HG03378 (cell line): ENCODE results near the gene ANO5.
A peak's percentile ranks its signal among the peaks of the same experiment; 100 is the strongest.

Experiments
- ATAC-seq: cut with Tn5 transposase; IDR thresholded peaks from one replicate; pipeline ENCODE4 v1.9.1; 2021; ENCODE audit warnings: mild to moderate bottlenecking, moderate library complexity; ENCODE audit not compliant: unreplicated experiment

ANO5 gene

DNA sequence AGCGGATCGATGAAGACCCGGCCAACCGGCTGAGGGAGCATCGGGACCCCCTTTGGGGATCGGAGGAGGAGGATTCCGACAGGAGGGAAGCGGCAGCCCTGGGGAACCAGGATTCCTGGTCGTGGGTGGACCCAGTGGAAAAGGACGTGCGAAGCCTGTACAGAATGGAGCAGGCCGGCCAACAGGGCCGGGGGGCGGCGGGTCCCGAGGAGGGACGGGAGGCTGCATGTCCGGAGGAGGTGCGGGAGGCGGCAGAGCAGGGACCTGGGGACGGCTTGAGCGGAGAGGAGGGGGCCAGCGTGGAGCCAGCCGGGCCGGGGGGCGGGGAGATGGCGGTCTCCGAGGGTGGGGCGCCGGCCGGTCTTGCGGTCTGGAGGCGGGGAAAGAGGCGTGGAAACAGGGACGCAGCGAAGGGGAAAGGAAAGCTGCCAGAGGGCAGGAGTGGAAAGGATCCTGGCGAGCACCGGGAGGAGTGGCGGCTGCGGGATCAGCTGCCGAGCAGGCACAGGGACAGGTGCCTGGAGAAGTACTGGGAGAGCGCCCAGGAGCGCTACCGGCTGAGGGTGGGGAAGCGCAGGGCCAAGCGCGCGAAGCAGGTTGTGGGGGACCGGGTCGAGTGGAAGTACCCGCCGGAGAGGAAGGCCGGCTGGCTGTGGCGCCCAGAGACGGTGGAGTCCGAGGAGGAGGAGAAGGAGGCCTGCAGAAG is at the start of gene ANO5:
ANO5 (plus strand) TSS at position 444 of the 706 bp plus-strand sequence. CDS start 408 bp downstream, outside the sequence.
- peak; percentile 28 for ATAC-seq

DNA sequence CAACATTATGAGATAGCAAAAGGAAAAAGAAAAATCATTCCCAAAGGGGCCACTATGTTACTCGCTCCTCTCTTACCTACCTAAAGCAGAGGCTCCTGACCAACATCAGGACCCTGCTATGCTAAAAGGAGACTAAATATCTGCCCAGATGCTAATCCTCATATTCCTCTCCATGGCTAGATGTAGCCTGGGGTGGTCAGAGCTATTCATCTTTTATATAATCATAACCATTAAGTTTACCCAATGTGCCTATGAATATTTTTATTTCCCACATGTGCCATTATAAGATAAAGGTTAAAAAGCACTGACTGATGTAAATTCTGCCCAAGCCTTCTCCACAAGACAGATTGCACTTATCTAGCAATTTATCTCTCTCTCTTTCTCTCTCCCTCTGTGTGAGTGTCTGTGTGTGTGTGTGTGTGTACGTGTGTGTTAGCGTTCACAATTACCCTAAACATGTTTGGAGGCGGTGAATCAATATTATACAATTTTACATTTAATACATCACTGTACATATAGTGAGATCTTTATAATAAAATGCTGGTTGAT is 41.2 kb upstream of the ANO5 start:
- ATAC-seq: no peak

- ATAC-seq: no peak
Measured at GRCh38 chr11:22157531-22157930, 35.4 kb upstream of the ANO5 start.

DNA sequence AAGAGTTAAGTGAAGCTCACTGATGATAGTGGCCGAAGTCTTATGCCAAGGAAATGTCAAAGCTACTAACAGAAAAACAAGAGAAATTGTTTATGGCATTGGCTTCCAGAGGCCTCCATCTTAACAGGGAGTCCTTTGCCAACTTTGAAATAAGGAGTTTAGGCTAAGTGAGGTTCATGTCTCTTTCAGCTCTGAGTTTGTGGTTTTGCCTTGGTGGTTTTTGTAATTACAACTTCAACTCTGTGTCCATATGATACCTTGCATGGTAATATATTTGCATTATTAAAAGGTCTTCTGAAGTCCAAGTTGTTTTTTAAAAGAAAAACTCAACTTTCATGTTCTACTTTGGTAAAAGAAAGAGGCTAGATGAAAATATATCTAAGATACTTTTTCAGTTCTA is 31.4 kb upstream of the ANO5 start:
- ATAC-seq: no peak

DNA sequence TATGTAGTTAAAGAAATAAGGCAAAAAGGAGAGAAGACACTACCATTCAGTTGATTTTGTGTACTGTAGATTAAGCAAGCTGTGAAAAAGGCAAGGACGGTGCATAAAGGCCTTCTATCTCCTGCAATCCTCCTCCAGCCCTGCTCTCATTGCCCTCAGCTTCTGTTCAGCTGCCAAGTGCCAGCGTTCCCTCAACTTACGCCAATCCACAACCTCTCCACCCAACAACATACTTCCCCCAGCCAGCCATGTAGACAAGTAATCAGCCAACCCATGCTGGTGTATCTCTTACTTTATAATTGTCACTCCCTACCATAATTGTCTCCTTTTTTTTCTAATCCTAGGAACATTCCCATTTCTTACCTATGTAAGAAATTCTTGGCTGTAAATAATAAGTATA is 30.1 kb upstream of the ANO5 start:
- no peak for ATAC-seq

GRCh38 chr11:22163394-22163797 is 29.5 kb upstream of the ANO5 start:
- peak; percentile 82 for ATAC-seq

GRCh38 chr11:22165087-22165486 is 27.8 kb upstream of the ANO5 start:
- no peak for ATAC-seq

DNA sequence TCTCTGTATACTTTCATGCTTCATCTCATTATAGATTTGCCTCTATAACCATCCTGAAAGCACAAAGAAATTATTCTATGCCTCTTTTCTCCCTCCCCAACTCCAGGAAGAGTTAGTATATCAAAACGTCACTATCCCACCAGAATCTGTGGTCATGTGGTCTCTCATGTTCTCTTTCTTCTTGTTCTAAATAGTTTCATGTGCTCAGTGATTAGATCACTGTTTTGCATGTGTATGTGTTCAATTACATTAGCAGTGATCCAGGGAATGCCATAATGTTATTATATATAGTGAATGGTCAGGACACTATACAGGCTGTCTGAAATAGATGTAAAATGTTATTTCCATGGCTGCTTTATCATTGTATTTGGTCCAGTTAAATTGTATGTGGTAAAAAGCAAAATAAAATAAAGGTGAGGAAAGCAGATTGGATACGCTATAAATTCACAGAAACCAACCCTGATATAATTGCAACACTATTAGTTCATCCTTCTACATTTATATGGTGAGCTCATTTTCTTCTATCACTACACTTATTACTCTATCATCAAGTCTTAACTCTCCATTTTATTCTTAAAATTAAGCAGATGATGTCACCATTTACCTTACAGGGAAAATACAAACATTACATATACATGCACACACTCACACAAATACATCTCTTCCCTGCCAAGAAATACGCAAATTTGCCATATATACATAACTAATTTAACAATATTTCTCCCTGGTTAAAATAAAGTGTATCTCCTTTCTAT is 26.9 kb upstream of the ANO5 start:
- ATAC-seq: no peak

GRCh38 chr11:22169833-22170232 is 23.1 kb upstream of the ANO5 start:
- no peak for ATAC-seq

DNA sequence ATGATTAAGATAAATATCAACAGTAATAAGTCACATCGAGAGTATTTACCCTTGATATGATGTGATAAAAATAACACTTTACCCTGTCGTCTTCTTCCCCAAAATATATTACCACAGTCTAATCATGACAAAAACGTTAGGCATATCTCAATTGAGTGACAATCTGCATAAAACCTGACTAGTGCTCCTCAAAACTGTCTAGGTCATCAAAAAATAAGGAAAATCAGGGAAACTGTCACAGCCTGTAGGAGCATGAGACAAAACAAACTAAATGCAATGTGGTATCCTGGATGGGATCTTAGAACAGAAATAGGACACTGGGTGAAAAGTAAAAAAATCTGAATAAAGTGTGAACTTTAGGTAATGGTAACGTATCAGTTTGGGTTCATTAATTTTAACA is 19.4 kb upstream of the ANO5 start:
- ATAC-seq: no peak

DNA sequence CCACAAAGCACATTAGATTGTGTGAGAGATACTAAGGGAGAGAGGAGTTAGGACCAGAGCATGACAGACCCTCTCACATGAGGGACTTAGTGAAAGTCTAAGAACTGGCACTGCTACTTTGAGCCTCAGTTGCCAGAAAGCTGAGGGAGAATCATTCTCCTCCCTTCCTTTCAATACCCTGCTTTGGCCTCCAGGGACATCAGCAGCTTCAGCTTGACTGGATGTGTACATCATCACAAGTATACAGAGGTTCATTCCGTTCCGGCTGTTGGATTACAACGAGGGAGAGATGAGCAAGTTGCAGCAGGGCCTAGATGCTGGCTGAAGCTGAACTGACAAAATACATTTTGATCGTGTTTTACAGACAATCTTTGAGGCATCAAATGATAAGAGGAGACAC is 15.7 kb upstream of the ANO5 start:
- ATAC-seq: no peak

GRCh38 chr11:22179626-22180025 is 13.3 kb upstream of the ANO5 start:
- ATAC-seq: no peak

DNA sequence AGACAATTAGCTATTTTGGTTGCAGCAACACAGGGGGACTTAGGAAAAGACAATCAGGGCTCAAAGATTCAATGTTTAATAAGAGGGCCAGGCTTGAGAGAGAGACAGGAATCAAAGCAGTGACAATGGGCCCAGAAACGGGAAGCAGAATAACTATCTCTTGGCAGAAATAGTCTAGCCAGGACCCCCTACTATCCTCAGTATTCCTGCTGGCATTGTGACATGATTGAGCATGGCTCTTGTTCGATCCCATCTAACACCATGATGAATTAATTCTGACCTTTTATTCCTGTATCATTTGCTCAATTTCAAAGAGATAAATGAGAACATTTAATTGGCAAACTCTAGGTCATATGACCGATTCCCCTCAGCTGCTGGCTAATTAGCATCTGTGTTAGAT is 12.8 kb upstream of the ANO5 start:
- ATAC-seq: no peak

DNA sequence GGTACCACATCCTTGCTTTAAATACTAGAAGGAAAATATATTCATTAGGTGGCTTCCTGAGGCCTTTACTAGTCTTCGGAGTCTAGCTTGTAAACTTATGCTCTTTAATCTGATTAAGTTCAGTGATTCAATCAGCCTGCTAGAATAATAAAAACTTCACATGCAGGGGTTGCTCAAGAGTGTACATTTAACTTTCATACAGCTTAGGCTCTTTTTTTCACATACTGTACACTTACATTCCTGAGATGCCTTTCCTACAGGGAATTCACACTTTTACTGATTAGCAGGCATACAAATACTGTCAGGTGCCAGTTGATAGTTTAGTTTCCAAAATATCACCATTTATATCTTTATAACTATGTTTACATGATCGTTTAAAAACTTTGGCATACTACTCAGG is 3.2 kb upstream of the ANO5 start:
- no peak for ATAC-seq

DNA sequence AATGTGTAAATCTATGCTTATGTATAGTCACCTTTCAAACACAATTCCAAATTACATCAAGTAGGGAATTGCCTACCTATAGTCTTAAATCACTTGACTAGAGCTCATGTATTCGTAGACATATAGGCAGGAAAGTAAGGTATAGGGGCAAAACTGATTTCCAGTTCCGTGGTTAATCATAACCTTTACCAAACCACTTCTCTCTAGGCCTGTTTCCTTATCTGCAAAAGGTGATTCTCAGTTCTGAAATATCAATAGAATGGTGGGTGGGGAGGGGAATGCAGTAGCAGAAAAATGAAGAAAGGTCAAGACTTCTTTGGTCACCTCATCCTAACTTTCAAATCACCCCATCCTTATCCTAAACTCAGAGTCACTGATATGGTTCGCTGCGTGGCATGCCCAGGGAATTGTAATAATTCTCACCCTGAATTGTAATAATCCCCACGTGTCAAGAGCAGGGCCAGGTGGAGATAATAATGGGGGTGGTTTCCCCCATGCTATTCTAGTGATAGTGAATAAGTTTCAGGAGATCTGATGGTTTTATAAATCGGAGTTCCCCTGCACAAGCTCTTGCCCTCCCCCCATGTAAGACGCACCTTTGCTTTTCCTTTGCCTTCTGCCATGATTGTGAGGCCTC is 1.9 kb upstream of the ANO5 start:
- peak; percentile 38 for ATAC-seq

DNA sequence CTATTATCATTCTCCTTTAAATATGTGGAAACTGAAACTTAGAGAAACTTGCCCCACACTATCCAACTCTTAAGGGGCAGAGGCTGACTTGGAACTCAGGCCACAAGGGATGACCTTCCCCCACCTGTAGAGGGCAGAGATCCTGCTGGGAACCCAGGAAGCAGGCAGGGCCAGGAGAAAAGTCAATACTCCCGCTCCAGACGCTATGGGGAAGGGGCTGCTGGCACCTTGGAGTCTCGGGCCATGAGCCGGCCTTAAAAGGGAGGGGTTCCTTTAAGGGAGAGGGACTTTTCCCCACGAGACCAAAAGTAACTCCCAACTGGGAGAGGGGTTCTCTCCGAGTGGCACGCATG is 620 bp upstream of the ANO5 start:
- ATAC-seq: no peak

DNA sequence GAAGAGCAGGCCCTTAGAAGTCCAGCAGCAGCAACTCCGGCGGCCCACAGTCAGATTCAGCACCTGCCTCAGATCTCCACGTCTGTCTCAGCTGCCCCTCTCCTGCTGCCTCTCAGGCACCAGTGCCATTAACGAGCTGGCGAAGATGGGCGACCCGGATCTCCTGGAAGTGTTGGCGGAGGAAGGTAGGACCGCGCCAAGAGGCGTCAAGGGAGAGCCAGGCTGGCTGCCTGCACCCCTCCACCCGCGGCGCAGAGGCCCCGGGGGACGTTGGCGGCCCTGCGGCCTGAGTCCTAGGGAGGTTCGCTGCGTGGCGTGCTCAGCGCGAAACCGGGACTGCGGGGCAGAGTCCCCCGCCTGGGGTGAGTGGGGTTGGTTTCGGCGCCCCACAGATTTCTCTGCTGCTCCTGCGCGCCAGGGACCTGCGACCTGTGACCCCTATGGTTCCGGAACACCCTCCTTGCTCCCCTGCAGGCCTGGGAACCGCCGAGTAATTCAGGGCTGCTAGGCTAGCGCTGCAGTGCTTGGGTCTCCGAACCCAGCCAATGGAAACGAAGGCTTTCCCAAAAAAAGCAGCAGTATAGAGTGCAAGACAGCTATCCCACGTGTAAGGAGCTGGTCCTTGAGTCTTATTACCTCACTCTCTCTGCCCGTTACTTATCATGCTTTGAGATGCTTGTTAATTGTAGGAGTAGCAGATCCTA is 615 bp downstream of the ANO5 start:
- peak; percentile 39 for ATAC-seq

GRCh38 chr11:22194306-22194705 is 1.4 kb downstream of the ANO5 start:
- ATAC-seq: no peak

- no peak for ATAC-seq
Measured at GRCh38 chr11:22194907-22195306, 2.0 kb downstream of the ANO5 start.

DNA sequence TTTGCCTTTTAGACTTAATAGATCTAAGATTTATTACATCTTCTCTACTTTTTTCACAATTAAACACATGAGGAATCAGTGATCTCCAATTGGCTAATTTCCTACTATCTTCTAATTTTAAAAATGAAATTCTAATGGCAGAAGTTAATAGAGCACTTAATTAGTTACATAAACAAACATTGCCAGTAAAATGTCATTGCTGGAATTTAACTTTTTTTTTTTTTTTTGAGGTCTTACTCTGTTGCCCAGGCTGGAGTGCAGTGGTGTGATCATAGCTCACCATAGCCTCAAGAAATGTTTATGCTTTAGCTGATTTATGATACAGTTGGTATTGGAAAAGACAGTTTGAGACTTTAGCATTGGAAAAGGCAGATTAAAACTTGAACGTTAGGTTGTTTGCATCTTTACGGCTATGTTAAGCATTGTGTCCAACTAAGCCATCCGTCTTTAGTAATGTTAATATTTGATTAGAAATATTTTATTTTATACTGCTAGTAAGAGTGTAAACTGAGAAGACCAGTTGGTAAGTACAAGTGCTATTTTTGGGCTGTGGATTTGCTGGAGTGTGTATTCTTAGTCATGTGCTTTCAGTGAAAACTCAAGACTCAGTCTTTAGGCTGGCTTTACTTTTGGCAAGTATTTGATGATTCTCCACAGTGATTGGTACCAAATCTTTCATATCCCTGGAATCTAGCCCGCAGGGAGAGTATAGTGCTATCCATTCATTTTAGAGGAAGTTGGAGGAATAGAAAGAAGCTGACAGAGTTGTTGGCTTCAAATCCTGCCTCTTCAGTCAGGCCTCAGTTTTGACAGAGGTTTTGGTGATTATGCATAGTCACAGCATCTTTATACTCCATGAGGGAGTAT is 4.5 kb downstream of the ANO5 start:
- no peak for ATAC-seq
